ENCODE data around the gene PSEN1. TPM values are rescaled to one million over a fixed set of nuclear protein-coding genes. Genes with fewer than 3 reads are reported as not detected.
A peak's percentile ranks its signal among the peaks of the same experiment; 100 is the strongest.

The PSEN1 gene
- total RNA-seq, 1 experiment from 2014 or later, result 49.9 TPM

GRCh38 chr14:73235531-73236155, 99.3 kb downstream of the PSEN1 start:
- Histone ChIP-seq H4K5ac (ENCODE audit: insufficient read length, low read depth, low read length) (no peak overlapping the region), H3T11ph (ENCODE audit: low read length) (no peak overlapping the region), H2BK15ac (ENCODE audit: low read depth, low read length) (no peak overlapping the region), H3K18ac (ENCODE audit: insufficient read length, low read depth, low read length) (no peak overlapping the region), H4K91ac (ENCODE audit: insufficient read length, low read depth, low read length) (no peak overlapping the region), H3K27me3 (ENCODE audit: insufficient read depth, low read length) (peaks cover 22% of the 10 kb centered on the region), H3K4me2 (ENCODE audit: insufficient read depth, insufficient read length, low read length) (peak overlapping the region; percentile 50), H3K23ac (ENCODE audit: insufficient read length, low read depth, low read length) (no peak overlapping the region), H3K14ac (ENCODE audit: insufficient read depth, low read length) (0 out of 2 replicates have a peak overlapping the region, but pooled peaks have one; percentile 5), H3K79me2 (ENCODE audit: insufficient read depth, low read length) (no peaks in the 10 kb centered on the region), H2BK12ac (ENCODE audit: insufficient read length, low read depth, low read length) (peak overlapping the region; percentile 6), H2AFZ (ENCODE audit: low read length) (no peak overlapping the region), H3K79me1 (ENCODE audit: insufficient read depth, low read depth, low read length, poor library complexity, severe bottlenecking) (no peaks in the 10 kb centered on the region), H3K56ac (ENCODE audit: insufficient read length, low read depth, low read length) (no peak overlapping the region), H4K8ac (replicated peaks; ENCODE audit: insufficient read length, low read depth, low read length) (no peak overlapping the region), H3K4me1 (ENCODE audit: insufficient read depth, low read length) (peaks cover 7% of the 10 kb centered on the region; the same call in 1 of the 2 replicates), H2AK5ac (ENCODE audit: insufficient read length, low read length) (no peak overlapping the region), H2BK120ac (ENCODE audit: low read depth, low read length, poor library complexity, severe bottlenecking) (no peak overlapping the region), H3K27ac (ENCODE audit: insufficient read length, low read depth, low read length) (no peak overlapping the region), H3K9me3 (ENCODE audit: control insufficient read depth, low read depth, low read length) (no peaks in the 10 kb centered on the region), H3K4ac (ENCODE audit: low read depth, low read length) (no peak overlapping the region), H3K9ac (ENCODE audit: extremely low read depth, insufficient read length, low read length) (no peak overlapping the region), H3K23me2 (ENCODE audit: insufficient read length, low read depth, low read length, poor library complexity, severe bottlenecking) (peaks cover 16% of the 10 kb centered on the region), H2BK5ac (ENCODE audit: insufficient read length, low read length) (no peak overlapping the region), H4K20me1 (ENCODE audit: control insufficient read depth, insufficient read depth, insufficient read length) (no peaks in the 10 kb centered on the region), H2BK20ac (ENCODE audit: low read depth, low read length, poor library complexity, severe bottlenecking) (no peak overlapping the region)
- H3K27me3 Mint-ChIP-seq (ENCODE audit: low read depth), result peaks cover 60% of the 10 kb centered on the region
- no CpG with 5 or more reads among the region's 6 CpGs for WGBS (ENCODE audit: extremely low coverage, insufficient read length, low lambda C conversion rate)
- peak overlapping the region; percentile 57 to 85 for H3K4me3 Mint-ChIP-seq
- no peaks in the 10 kb centered on the region; a peak in 1 of 5 replicates for H3K9me3 Mint-ChIP-seq
- H3K27ac Mint-ChIP-seq, result peak overlapping the region in 2 of 3 experiments; percentile 29 to 79; a peak in 5 of 7 replicates
- DNase-seq, result peak; percentile 60
- H3K4me1 Mint-ChIP-seq, result peaks cover 60 to 69% of the 10 kb centered on the region in 2 experiments
- H3K36me3 Mint-ChIP-seq (ENCODE audit: insufficient read depth in 1 of 3, low read depth in 3 of 3), result peaks cover 0 to 3% (median 0%) of the 10 kb centered on the region in 3 experiments; a peak in 1 of 7 replicates
- no peak for TF ChIP-seq CTCF (conservative IDR thresholded peaks at IDR 0.05)
